ENCODE results near the gene PLSCR2. TPM values are rescaled to one million over a fixed set of nuclear protein-coding genes. Genes with fewer than 3 reads are reported as not detected.
"Not testable (repeated sequence)": the region's sequence is repeated elsewhere in the genome, so short reads cannot be mapped to it uniquely, and the experiment has no call there.

Gene PLSCR2
- total RNA-seq, 1 donor from 2014 or later = not detected

DNA sequence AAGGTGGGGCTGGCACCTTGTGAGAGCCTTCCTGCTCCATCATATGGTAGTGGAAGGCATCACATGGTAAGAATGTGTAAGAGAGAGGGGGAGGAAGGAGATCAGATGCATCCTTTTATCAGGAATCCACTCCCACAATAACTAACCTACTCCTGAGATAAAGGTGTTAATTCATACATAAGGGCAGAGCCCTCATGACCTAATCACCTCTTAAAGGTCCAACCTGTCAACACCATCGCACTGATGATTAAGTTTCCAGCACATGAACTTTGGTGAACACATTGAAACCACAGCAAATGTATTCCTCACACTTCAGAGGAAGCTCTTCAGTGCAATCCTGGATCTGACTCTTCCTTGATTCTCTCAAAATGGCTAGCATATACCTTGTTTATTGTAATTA is 55.4 kb downstream of the PLSCR2 start:
- no peak for TF ChIP-seq CTCF (conservative IDR thresholded peaks at IDR 0.05; ENCODE audit: low read depth, low read length)
- no peak for DNase-seq (ENCODE audit: low read depth)

DNA sequence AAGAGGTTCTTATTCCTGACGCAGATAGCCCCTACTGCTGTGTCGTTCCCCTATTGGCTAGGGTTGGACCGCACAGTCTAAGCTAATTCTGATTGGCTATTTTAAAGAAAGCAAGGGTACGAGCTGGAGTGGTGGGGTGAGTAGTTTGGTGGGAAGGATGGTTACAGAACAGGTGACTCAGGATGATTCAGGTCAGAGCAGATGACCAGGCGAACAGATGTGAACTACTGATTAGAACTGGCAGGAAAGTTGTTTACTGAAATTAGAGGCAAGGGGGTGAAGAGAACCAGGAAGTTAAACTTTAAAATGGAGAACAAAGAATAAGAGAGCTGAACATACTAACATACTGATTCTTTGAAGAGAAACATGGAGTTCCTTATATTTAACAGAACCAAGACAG is 56.6 kb downstream of the PLSCR2 start:
- H3K4me3 ChIP-seq (ENCODE audit: low read depth, low read length); DNase-seq (ENCODE audit: low read depth): not testable (repeated sequence)

More for the DNA sequence above, 55.4 kb downstream of the PLSCR2 start:
- no peak overlapping the region for H3K4me3 ChIP-seq (ENCODE audit: low read depth, low read length)

DNA sequence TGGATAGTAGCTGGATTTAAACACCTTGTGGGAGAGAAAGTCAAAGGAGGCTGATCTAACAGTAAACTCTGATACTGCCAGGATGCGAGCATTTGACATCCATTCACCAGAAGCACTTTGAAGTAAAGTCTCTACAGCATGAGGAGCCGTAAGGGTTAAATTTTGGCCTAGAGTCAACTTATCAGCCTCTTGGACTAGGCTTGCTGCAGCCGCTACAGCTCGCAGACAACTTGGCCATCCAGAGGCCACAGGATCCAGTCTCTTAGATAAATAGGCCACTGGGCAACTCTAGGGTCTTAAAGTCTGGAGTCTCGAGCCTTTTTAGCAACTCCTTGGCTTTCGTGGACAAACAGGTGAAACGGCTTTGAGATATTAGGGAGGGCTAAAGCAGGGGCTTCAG is 61.4 kb downstream of the PLSCR2 start:
- DNase-seq (ENCODE audit: low read depth) = no peak
- no peak for TF ChIP-seq CTCF (conservative IDR thresholded peaks at IDR 0.05; ENCODE audit: low read depth, low read length)
- no peak overlapping the region for H3K4me3 ChIP-seq (ENCODE audit: low read depth, low read length)

- no peak for DNase-seq (ENCODE audit: low read depth)
- no peak overlapping the region for H3K4me3 ChIP-seq (ENCODE audit: low read depth, low read length)
- TF ChIP-seq CTCF (conservative IDR thresholded peaks at IDR 0.05; ENCODE audit: low read depth, low read length) = no peak
Measured at GRCh38 chr3:146404436-146404835, 64.9 kb downstream of the PLSCR2 start.

- no peak overlapping the region for H3K4me3 ChIP-seq (ENCODE audit: low read depth, low read length)
- DNase-seq (ENCODE audit: low read depth) = no peak
- no peak for TF ChIP-seq CTCF (conservative IDR thresholded peaks at IDR 0.05; ENCODE audit: low read depth, low read length)
Measured at GRCh38 chr3:146403792-146404191, 65.6 kb downstream of the PLSCR2 start.

DNA sequence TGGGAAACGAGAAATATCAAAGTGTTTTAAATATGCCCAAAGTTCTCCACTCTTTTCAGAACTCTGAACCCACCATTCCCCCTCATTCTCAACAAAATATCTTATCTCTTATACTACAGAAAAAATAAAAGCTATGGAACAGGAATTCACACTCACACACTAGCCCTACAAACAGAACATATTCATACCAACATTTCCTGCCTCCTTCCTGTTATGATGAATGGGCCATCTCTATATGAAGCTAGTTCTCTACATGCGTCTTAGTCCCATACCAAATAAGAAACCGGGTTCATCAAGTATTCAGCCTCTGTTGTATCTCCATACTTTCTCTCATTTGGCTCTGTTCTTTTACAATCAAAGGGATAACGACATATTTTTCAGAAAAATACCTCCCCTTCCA is 72.6 kb downstream of the PLSCR2 start:
- TF ChIP-seq CTCF (conservative IDR thresholded peaks at IDR 0.05; ENCODE audit: low read depth, low read length) = no peak
- H3K4me3 ChIP-seq (ENCODE audit: low read depth, low read length) = no peak overlapping the region
- no peak for DNase-seq (ENCODE audit: low read depth)

DNA sequence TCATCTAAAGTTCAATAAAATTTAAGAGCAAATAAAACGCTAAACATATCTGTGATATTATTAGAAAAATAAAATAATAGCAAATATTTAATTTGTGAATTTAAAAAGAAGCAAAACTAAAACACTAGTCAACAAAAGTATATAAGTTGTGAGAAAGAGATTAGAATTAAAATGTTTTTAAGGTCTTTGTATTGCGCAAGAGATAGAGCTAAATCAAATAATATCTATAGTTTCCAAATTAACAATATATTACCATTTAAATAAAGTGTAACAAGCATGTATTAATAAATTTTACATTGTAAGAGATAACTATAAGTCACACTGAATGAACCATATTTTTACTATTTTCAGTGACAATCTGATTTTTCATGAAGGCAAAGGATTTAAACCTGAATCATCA is 74.2 kb downstream of the PLSCR2 start:
- DNase-seq (ENCODE audit: low read depth) = no peak
- TF ChIP-seq CTCF (conservative IDR thresholded peaks at IDR 0.05; ENCODE audit: low read depth, low read length) = no peak
- H3K4me3 ChIP-seq (ENCODE audit: low read depth, low read length) = no peak overlapping the region

DNA sequence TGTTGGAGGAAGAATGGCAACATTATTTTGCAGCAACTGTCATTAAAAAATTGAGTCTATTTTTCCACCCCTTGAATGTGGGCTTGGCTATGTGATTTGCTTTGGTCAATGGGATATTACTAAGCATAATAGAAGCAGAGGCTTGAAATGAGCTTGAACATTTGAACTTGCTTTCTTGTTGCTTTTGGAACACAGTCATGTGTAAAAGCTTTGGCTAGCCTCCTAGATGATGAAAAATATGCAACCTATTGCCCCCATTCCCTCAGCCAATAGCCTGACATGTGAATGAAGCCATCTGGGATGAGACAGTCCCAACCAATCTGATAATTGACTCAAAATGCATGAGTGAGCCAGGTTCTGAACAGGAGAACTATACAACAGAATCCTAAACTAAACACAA is 78.4 kb downstream of the PLSCR2 start:
- DNase-seq (ENCODE audit: low read depth) = peak; percentile 60
- no peak for TF ChIP-seq CTCF (conservative IDR thresholded peaks at IDR 0.05; ENCODE audit: low read depth, low read length)
- no peak overlapping the region for H3K4me3 ChIP-seq (ENCODE audit: low read depth, low read length)
